Activated gamma-delta T cell treated with Interleukin-2 at 50 U/mL for 16 hours (primary cell): ENCODE measurements around the gene CRLF1.
A peak's percentile ranks its signal among the peaks of the same experiment; 100 is the strongest.

ENCODE experiments used
- DNase-seq: peaks from one replicate; pipeline ENCODE4 v3.0.0-alpha.2; 2020

Gene CRLF1

GRCh38 chr19:18636183-18636968, 29.8 kb upstream of the CRLF1 start:
- DNase-seq, result peak; percentile 99

- DNase-seq, result no peak
Observed at GRCh38 chr19:18635831-18636182, 29.2 kb upstream of the CRLF1 start.

- no peak for DNase-seq
Observed at GRCh38 chr19:18634612-18635297, 28.2 kb upstream of the CRLF1 start.

GRCh38 chr19:18633321-18633720, 26.7 kb upstream of the CRLF1 start:
- DNase-seq, result no peak

GRCh38 chr19:18629166-18630088, 22.8 kb upstream of the CRLF1 start:
- no peak for DNase-seq

- DNase-seq, result no peak
Observed at GRCh38 chr19:18626906-18627305, 20.3 kb upstream of the CRLF1 start.

GRCh38 chr19:18620902-18621301, 14.3 kb upstream of the CRLF1 start:
- no peak for DNase-seq

- DNase-seq, result no peak
Observed at GRCh38 chr19:18620311-18620710, 13.7 kb upstream of the CRLF1 start.

- no peak for DNase-seq
Observed at GRCh38 chr19:18618236-18618635, 11.6 kb upstream of the CRLF1 start.

GRCh38 chr19:18617562-18617961, 11.0 kb upstream of the CRLF1 start:
- no peak for DNase-seq

- DNase-seq, result no peak
Observed at GRCh38 chr19:18616023-18616422, 9.4 kb upstream of the CRLF1 start.

- no peak for DNase-seq
Observed at GRCh38 chr19:18613589-18614234, 7.1 kb upstream of the CRLF1 start.

- DNase-seq, result peak; percentile 39
Observed at GRCh38 chr19:18612772-18613588, 6.4 kb upstream of the CRLF1 start, which contains the start of gene TMEM59L. Gene TMEM59L, plus strand, starts transcription at chr19:18612870. Its CDS starts 89 bp downstream, at chr19:18612959.

GRCh38 chr19:18612051-18612771, 5.6 kb upstream of the CRLF1 start:
- no peak for DNase-seq

- no peak for DNase-seq
Observed at GRCh38 chr19:18611327-18612050, 4.9 kb upstream of the CRLF1 start.

- DNase-seq, result no peak
Observed at GRCh38 chr19:18610556-18611326, 4.1 kb upstream of the CRLF1 start.

GRCh38 chr19:18610245-18610555, 3.6 kb upstream of the CRLF1 start:
- no peak for DNase-seq

GRCh38 chr19:18609717-18610051, 3.1 kb upstream of the CRLF1 start:
- DNase-seq, result no peak

- no peak for DNase-seq
Observed at GRCh38 chr19:18608805-18609716, 2.5 kb upstream of the CRLF1 start.
